ENCODE data around the gene KLHDC9.

- TF ChIP-seq CTCF (IDR thresholded peaks at IDR 0.05; ENCODE audit: insufficient read depth, low read length): no peak
- no peak for TF ChIP-seq REST (IDR thresholded peaks at IDR 0.05; ENCODE audit: insufficient replicate concordance, low read depth)
- TF ChIP-seq SPI1 (IDR thresholded peaks at IDR 0.05; ENCODE audit: borderline replicate concordance, low read depth): no peak
- TF ChIP-seq GABPA (IDR thresholded peaks at IDR 0.05; ENCODE audit: low read depth): no peak
These were observed 33.6 kb downstream of the KLHDC9 start for GRCh38 chr1:161131523-161132409.

All from HL-60 (cell line).